NCI-H1092 (cell line): ENCODE results near the gene ORC2.

ENCODE experiments used
- DNase-seq: peaks from one replicate; lab custom pipeline; 2025; lab: John Stamatoyannopoulos, UW

The ORC2 gene

GRCh38 chr2:200860092-200860795, 103.2 kb downstream of the ORC2 start:
- no peak for DNase-seq
